MM.1S (cell line): ENCODE results near the gene SLC18B1.

ENCODE experiments used
- DNase-seq: peaks from one replicate; pipeline ENCODE4 v3.0.0-alpha.2; 2015
- H2AFZ ChIP-seq: fragments of 300-600 bp; sonication (generic); 2 replicates; pipeline ENCODE4 v1.6.0; 2016; ENCODE audit warnings: antibody characterized with exemption, low read length
- H3F3A ChIP-seq: fragments of 300-600 bp; sonication (generic); 2 replicates; pipeline ENCODE4 v1.6.1; 2016; ENCODE audit warnings: mild to moderate bottlenecking, antibody characterized with exemption, low read length, moderate library complexity, mixed read lengths; ENCODE audit not compliant: insufficient read depth
- H3K27ac ChIP-seq: fragments of 300-600 bp; sonication (generic); 2 replicates; pipeline ENCODE4 v1.5.1; 2016; ENCODE audit warnings: mild to moderate bottlenecking, low read length
- H3K27me3 ChIP-seq: fragments of 300-600 bp; sonication (generic); replicated peaks from 2 replicates; pipeline ENCODE4 v1.6.0; 2016; ENCODE audit warnings: low read length; ENCODE audit not compliant: insufficient read depth
- H3K36me3 ChIP-seq: fragments of 300-600 bp; sonication (generic); replicated peaks from 2 replicates; pipeline ENCODE4 v1.6.1; 2016; ENCODE audit warnings: mild to moderate bottlenecking, low read length, mixed read lengths; ENCODE audit not compliant: insufficient read depth
- H3K4me1 ChIP-seq: fragments of 300-600 bp; sonication (generic); 2 replicates; pipeline ENCODE4 v1.6.1; 2016; ENCODE audit warnings: low read length, mixed read lengths
- H3K4me2 ChIP-seq: fragments of 300-600 bp; sonication (generic); 2 replicates; pipeline ENCODE4 v1.6.0; 2016; ENCODE audit warnings: low read depth, low read length
- H3K4me3 ChIP-seq: fragments of 300-600 bp; sonication (generic); 2 replicates; pipeline ENCODE4 v1.5.1; 2016; ENCODE audit warnings: low read length, mixed read lengths
- H3K79me2 ChIP-seq: fragments of 300-600 bp; sonication (generic); 2 replicates; pipeline ENCODE4 v1.6.1; 2016; ENCODE audit warnings: mixed run types, low read length, mixed read lengths
- H3K9ac ChIP-seq: fragments of 300-600 bp; sonication (generic); 2 replicates; pipeline ENCODE4 v1.6.1; 2016; ENCODE audit warnings: low read length, mixed read lengths
- H3K9me2 ChIP-seq: fragments of 300-600 bp; sonication (generic); replicated peaks from 2 replicates; pipeline ENCODE4 v1.6.1; 2016; ENCODE audit warnings: mild to moderate bottlenecking, low read length, mixed read lengths; ENCODE audit not compliant: insufficient read depth
- H3K9me3 ChIP-seq: fragments of 300-600 bp; sonication (generic); replicated peaks from 2 replicates; pipeline ENCODE4 v1.6.1; 2016; ENCODE audit warnings: mild to moderate bottlenecking, low read length, mixed read lengths; ENCODE audit not compliant: insufficient read depth
- H4K20me1 ChIP-seq: fragments of 300-600 bp; sonication (generic); 2 replicates; pipeline ENCODE4 v1.6.1; 2016; ENCODE audit warnings: mild to moderate bottlenecking, low read length, moderate library complexity, mixed read lengths; ENCODE audit not compliant: insufficient read depth
- CTCF ChIP-seq: fragments of 300-600 bp; sonication (generic); IDR thresholded peaks from 2 replicates; pipeline ENCODE4 v1.5.1; 2016; ENCODE audit warnings: antibody characterized with exemption, low read length, mixed read lengths
- EZH2 ChIP-seq: fragments of 300-600 bp; sonication (generic); optimal IDR thresholded peaks from 2 replicates; pipeline ENCODE3; 2017; ENCODE audit warnings: low read depth, mild to moderate bottlenecking, antibody characterized with exemption, low read length, mixed read lengths
- EZH2phosphoT487 ChIP-seq: fragments of 300-600 bp; sonication (generic); IDR thresholded peaks from 2 replicates; pipeline ENCODE4 v1.6.1; 2018; ENCODE audit warnings: antibody characterized with exemption, low read length

SLC18B1 gene

DNA sequence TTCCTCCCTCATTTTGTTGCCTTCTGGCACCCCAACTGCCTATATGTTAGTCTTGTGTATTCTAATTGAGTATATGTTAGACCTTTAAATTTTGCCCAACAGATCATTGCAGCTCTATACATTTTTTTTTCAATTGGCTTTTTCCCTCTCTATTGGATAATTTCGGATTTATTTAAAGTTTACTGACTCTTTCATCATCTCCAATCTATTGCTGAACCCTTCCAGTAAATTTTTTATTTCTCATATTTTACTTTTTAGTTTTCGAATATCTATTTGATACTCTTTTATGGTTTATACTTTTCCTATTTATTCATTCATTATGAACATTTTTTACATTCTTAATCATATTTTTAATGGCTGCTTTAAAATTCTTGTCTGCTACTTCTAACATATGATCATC lies 7.1 kb upstream of the SLC18B1 start:
- Histone ChIP-seq H3K9me3 (no peaks in the 10 kb centered on the region), H3K27ac (no peak overlapping the region), H3K36me3 (no peaks in the 10 kb centered on the region), H3K79me2 (no peaks in the 10 kb centered on the region), H3K9ac (no peak overlapping the region), H3K4me3 (no peak overlapping the region), H3K4me1 (no peaks in the 10 kb centered on the region), H4K20me1 (no peaks in the 10 kb centered on the region), H3F3A (no peaks in the 10 kb centered on the region), H3K9me2 (no peaks in the 10 kb centered on the region), H2AFZ (no peak overlapping the region), H3K27me3 (no peaks in the 10 kb centered on the region), H3K4me2 (no peak overlapping the region)
- no peak for TF ChIP-seq EZH2phosphoT487
- TF ChIP-seq CTCF = no peak
- no peak for TF ChIP-seq EZH2
- no peak for DNase-seq

DNA sequence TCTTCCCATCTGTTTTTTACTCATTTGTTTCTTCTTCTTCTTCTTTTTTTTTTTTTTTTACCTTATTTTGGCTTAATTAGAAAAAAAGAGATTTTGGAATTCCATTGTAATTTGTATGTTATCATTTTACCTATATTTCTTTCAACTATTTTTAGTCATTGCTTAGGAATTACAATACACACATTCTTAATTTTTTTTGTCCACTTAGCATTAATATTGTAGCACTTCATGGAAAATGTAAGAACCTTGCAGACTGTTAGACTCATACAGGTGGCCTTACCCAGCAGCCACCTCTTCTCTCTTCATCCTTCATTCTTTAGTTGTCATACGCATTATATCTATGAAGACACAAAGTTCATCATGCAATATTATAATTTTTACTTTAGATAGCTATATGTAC lies 5.8 kb upstream of the SLC18B1 start:
- Histone ChIP-seq H3K4me1 (no peaks in the 10 kb centered on the region), H4K20me1 (no peaks in the 10 kb centered on the region), H3K4me3 (no peak overlapping the region), H3K9me2 (no peaks in the 10 kb centered on the region), H2AFZ (no peak overlapping the region), H3K9ac (no peak overlapping the region), H3K9me3 (no peaks in the 10 kb centered on the region), H3K36me3 (no peaks in the 10 kb centered on the region), H3K27ac (no peak overlapping the region), H3F3A (no peaks in the 10 kb centered on the region), H3K27me3 (no peaks in the 10 kb centered on the region), H3K79me2 (no peaks in the 10 kb centered on the region), H3K4me2 (no peak overlapping the region)
- TF ChIP-seq CTCF = no peak
- TF ChIP-seq EZH2phosphoT487 = no peak
- no peak for TF ChIP-seq EZH2
- DNase-seq = no peak

DNA sequence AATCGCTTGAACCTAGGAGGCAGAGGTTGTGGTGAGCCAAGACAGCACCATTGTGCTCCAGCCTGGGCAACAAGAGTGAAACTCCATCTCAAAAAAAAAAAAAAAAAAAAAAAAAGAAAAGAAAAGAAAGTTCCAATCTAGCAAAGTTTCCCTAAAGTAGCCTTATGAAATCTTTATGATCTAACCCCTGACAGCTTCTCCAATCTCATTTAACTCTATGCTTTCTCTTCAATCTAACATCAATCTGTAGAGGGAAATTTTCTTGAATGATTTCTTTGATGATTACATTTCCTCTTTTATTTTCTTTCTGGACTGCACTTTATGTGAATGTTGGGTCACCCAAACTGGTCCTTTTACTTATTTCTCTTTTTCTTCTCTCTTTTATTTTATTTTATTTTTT lies 2.2 kb upstream of the SLC18B1 start:
- no peaks in the 10 kb centered on the region for H3K4me1 ChIP-seq
- no peaks in the 10 kb centered on the region for H3K79me2 ChIP-seq
- H3K9ac ChIP-seq = no peak overlapping the region
- H3K9me2 ChIP-seq = no peaks in the 10 kb centered on the region
- no peak overlapping the region for H3K4me2 ChIP-seq
- H3K36me3 ChIP-seq = no peaks in the 10 kb centered on the region
- no peak overlapping the region for H2AFZ ChIP-seq
- DNase-seq = no peak
- H3K27me3 ChIP-seq = no peaks in the 10 kb centered on the region
- TF ChIP-seq EZH2 = no peak
- TF ChIP-seq CTCF = no peak
- TF ChIP-seq EZH2phosphoT487 = no peak
- peaks cover 7% of the 10 kb centered on the region for H3F3A ChIP-seq
- no peak overlapping the region for H3K4me3 ChIP-seq
- no peaks in the 10 kb centered on the region for H4K20me1 ChIP-seq
- no peak overlapping the region for H3K27ac ChIP-seq
- no peaks in the 10 kb centered on the region for H3K9me3 ChIP-seq
